ENCODE measurements around the gene RHCE. TPM values are rescaled to one million over a fixed set of nuclear protein-coding genes. Genes with fewer than 3 reads are reported as not detected.

The RHCE gene
- polyA plus RNA-seq, 3 donors, result 0.47 TPM; not detected in 2

DNA sequence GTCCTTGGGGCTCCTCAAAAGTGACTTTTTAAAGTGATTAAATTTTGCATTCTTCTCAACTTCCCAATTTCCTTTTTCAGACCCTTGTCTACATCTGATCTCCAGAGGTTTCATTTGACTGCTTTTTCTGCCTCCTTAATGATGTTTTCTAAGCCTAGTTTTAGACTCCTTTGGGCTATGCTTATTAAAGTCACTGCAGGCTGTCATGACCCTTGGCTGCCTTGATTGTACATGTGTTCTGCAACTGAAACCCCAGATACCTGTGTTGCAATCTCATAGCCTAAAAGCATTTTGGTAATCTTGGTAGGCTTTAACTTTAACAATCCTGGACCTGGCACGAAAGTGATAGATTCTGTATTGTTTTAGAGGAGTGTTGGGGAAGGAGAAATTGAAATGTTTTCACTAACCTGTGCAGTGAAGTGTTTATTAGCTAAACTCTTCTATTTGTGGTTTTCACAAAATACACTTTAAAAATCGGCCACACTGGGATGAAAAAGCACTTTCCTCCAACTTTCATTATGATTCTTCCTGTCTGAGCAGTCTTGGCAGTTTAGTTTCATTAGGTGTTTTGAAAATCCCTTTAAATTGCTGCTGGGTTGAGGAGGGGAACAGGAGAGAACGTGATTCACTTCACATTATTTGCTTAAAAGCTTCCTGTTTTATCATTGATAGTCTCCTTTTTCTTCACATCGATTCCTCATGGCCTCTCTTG is 14.9 kb upstream of the RHCE start:
- Mint-ChIP-seq H3K27me3 (ENCODE audit: low read depth in 3 of 3) (no peaks in the 10 kb centered on the region), H3K4me1 (peaks cover 50% of the 10 kb centered on the region), H3K36me3 (peaks cover 4 to 12% of the 10 kb centered on the region in 2 donors), H3K4me3 (peak overlapping the region; percentile 25 to 43), H3K9me3 (peaks cover 0 to 5% (median 0%) of the 10 kb centered on the region in 7 donors), H3K27ac (peak overlapping the region in 6 of 7 donors; percentile 13 to 72 (median 50))
- H3K4me2 ChIP-seq (replicated peaks; ENCODE audit: extremely low read depth, low read length, poor library complexity, severe bottlenecking), result peak overlapping the region; percentile 51
- H3K9me3 ChIP-seq (replicated peaks in 1 of 2; ENCODE audit: control insufficient read depth in 1 of 2, insufficient read depth in 1 of 2, low read length in 2 of 2), result no peaks in the 10 kb centered on the region
- intact Hi-C loops (cut with micrococcal nuclease), result no loop called here
- peak overlapping the region in 1 of 3 experiments; percentile 36 for H3K4me3 ChIP-seq (replicated peaks in 1 of 3; ENCODE audit: low read depth in 2 of 3, low read length in 3 of 3)
- H3K27me3 ChIP-seq (ENCODE audit: control insufficient read depth in 2 of 2, insufficient read depth in 2 of 2, low read length in 2 of 2), result no peaks in the 10 kb centered on the region
- H3K9ac ChIP-seq (ENCODE audit: insufficient read depth, low read length, poor library complexity, severe bottlenecking), result no peak overlapping the region
- peaks cover 28 to 46% of the 10 kb centered on the region in 2 donors for H3K4me1 ChIP-seq (ENCODE audit: control insufficient read depth in 1 of 2, insufficient read depth in 2 of 2, low read length in 2 of 2)
- H3K27ac ChIP-seq (ENCODE audit: low read depth in 1 of 2, low read length in 2 of 2), result peak overlapping the region in 1 of 2 donors; percentile 61
- WGBS (ENCODE audit: insufficient coverage), result no CpG with 5 or more reads among the region's 4 CpGs
- DNase-seq, result peak in 2 of 3 donors; percentile 35 to 45
- H3K36me3 ChIP-seq (replicated peaks in 1 of 2; ENCODE audit: control insufficient read depth in 1 of 2, insufficient read depth in 2 of 2, low read length in 2 of 2), result peaks cover 0 to 10% of the 10 kb centered on the region in 2 donors
- no peak overlapping the region for H2AFZ ChIP-seq (ENCODE audit: insufficient read depth, low read depth, low read length, poor library complexity, severe bottlenecking)
- H3K79me2 ChIP-seq (ENCODE audit: insufficient read depth, low read length), result peaks cover 87% of the 10 kb centered on the region
- TF ChIP-seq, protein P1, sequence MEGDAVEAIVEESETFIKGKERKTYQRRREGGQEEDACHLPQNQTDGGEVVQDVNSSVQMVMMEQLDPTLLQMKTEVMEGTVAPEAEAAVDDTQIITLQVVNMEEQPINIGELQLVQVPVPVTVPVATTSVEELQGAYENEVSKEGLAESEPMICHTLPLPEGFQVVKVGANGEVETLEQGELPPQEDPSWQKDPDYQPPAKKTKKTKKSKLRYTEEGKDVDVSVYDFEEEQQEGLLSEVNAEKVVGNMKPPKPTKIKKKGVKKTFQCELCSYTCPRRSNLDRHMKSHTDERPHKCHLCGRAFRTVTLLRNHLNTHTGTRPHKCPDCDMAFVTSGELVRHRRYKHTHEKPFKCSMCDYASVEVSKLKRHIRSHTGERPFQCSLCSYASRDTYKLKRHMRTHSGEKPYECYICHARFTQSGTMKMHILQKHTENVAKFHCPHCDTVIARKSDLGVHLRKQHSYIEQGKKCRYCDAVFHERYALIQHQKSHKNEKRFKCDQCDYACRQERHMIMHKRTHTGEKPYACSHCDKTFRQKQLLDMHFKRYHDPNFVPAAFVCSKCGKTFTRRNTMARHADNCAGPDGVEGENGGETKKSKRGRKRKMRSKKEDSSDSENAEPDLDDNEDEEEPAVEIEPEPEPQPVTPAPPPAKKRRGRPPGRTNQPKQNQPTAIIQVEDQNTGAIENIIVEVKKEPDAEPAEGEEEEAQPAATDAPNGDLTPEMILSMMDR (IDR thresholded peaks at IDR 0.05), result no peak
- H4K20me1 ChIP-seq (ENCODE audit: insufficient read depth, low read length), result peaks cover 58% of the 10 kb centered on the region

DNA sequence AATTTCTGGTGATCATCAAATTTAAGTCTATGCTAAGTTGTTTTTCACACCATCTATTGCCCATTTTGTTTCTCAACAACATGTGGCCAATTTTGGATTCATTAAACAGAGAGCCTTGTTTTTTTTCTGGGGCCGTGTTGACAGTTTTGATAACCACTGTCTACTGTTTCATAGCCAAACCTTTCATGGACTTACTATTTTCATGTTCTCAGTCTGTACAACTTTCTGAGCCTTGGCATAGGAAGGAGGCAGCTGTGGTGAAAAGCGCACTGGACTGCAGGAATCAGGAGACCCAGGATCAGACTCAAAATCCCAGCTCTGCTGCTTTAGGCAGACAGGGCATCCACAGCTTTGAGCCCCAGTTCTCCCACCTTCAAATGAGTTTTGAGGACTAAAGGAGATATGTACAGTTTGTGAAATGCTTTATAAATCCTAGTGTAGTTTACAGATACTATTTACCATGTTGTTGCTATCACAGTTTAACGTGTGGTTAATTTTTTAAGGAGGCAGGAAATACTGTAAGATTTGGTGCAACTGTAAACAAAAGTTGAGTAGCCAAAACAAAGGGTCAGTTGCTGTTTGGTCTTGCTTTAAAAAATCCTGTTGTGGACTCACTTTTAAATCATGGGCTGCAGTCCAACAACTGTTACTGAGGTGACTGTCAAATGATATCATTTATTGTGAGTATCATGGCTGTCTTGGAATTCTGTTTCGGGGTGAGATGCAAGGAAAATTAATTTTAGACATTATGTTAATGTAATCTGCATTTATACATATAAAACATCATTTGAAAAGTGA is 13.0 kb upstream of the RHCE start:
- TF ChIP-seq, protein P1 (IDR thresholded peaks at IDR 0.05), result no peak
- H3K9ac ChIP-seq (ENCODE audit: insufficient read depth, low read length, poor library complexity, severe bottlenecking), result no peak overlapping the region
- H3K9me3 Mint-ChIP-seq, result no peaks in the 10 kb centered on the region
- peaks cover 4 to 9% of the 10 kb centered on the region in 2 donors for H3K36me3 Mint-ChIP-seq
- H3K9me3 ChIP-seq (replicated peaks in 1 of 2; ENCODE audit: control insufficient read depth in 1 of 2, insufficient read depth in 1 of 2, low read length in 2 of 2), result no peaks in the 10 kb centered on the region
- H3K4me1 ChIP-seq (ENCODE audit: control insufficient read depth in 1 of 2, insufficient read depth in 2 of 2, low read length in 2 of 2), result peaks cover 30 to 52% of the 10 kb centered on the region in 2 donors
- H3K4me1 Mint-ChIP-seq, result peaks cover 55% of the 10 kb centered on the region
- H3K27me3 ChIP-seq (ENCODE audit: control insufficient read depth in 2 of 2, insufficient read depth in 2 of 2, low read length in 2 of 2), result no peaks in the 10 kb centered on the region
- no peak overlapping the region for H3K27ac ChIP-seq (ENCODE audit: low read depth in 1 of 2, low read length in 2 of 2)
- WGBS (ENCODE audit: insufficient coverage), result 75% methylated on average over 3 of the region's 4 CpGs
- no peak overlapping the region for H2AFZ ChIP-seq (ENCODE audit: insufficient read depth, low read depth, low read length, poor library complexity, severe bottlenecking)
- no peak overlapping the region for H3K4me3 Mint-ChIP-seq
- H3K4me2 ChIP-seq (replicated peaks; ENCODE audit: extremely low read depth, low read length, poor library complexity, severe bottlenecking), result no peak overlapping the region
- H3K4me3 ChIP-seq (replicated peaks in 1 of 3; ENCODE audit: low read depth in 2 of 3, low read length in 3 of 3), result no peak overlapping the region
- DNase-seq, result no peak
- peaks cover 2 to 4% (median 2%) of the 10 kb centered on the region in 3 donors for H3K27me3 Mint-ChIP-seq (ENCODE audit: low read depth in 3 of 3)
- H3K27ac Mint-ChIP-seq, result no peak overlapping the region
- intact Hi-C loops (cut with micrococcal nuclease), result no loop called here
- peaks cover 53% of the 10 kb centered on the region for H4K20me1 ChIP-seq (ENCODE audit: insufficient read depth, low read length)
- peaks cover 0 to 10% of the 10 kb centered on the region in 2 donors for H3K36me3 ChIP-seq (replicated peaks in 1 of 2; ENCODE audit: control insufficient read depth in 1 of 2, insufficient read depth in 2 of 2, low read length in 2 of 2)
- H3K79me2 ChIP-seq (ENCODE audit: insufficient read depth, low read length), result peaks cover 71% of the 10 kb centered on the region

All from CD14-positive monocyte (primary cell).